ENCODE results near the gene JAKMIP3.

Gene JAKMIP3

GRCh38 chr10:132110111-132110521 is 44.4 kb downstream of the JAKMIP3 start:
- no peaks in the 10 kb centered on the region for H3K9me3 ChIP-seq (ENCODE audit: insufficient read depth, low read depth, low read length)
- H3K27me3 ChIP-seq (ENCODE audit: insufficient read depth, low read length), result no peaks in the 10 kb centered on the region
- H3K36me3 ChIP-seq (ENCODE audit: insufficient read depth, low read depth, low read length), result no peaks in the 10 kb centered on the region
- no peak overlapping the region for H3K4me3 ChIP-seq (ENCODE audit: low read length)
- no peaks in the 10 kb centered on the region for H3K4me1 ChIP-seq (ENCODE audit: insufficient read depth, low read length)
- H3K27ac ChIP-seq (ENCODE audit: low read length), result no peak overlapping the region
- no peak overlapping the region for H3K9ac ChIP-seq (ENCODE audit: low read depth, low read length)

GRCh38 chr10:132110713-132111112 is 45.0 kb downstream of the JAKMIP3 start:
- no peak overlapping the region for H3K4me3 ChIP-seq (ENCODE audit: low read length)
- H3K4me1 ChIP-seq (ENCODE audit: insufficient read depth, low read length), result no peaks in the 10 kb centered on the region
- no peak overlapping the region for H3K9ac ChIP-seq (ENCODE audit: low read depth, low read length)
- H3K27me3 ChIP-seq (ENCODE audit: insufficient read depth, low read length), result no peaks in the 10 kb centered on the region
- no peaks in the 10 kb centered on the region for H3K36me3 ChIP-seq (ENCODE audit: insufficient read depth, low read depth, low read length)
- no peak overlapping the region for H3K27ac ChIP-seq (ENCODE audit: low read length)
- no peaks in the 10 kb centered on the region for H3K9me3 ChIP-seq (ENCODE audit: insufficient read depth, low read depth, low read length)

- Histone ChIP-seq H3K27me3 (ENCODE audit: insufficient read depth, low read length) (no peaks in the 10 kb centered on the region), H3K4me3 (ENCODE audit: low read length) (no peak overlapping the region), H3K9ac (ENCODE audit: low read depth, low read length) (no peak overlapping the region), H3K27ac (ENCODE audit: low read length) (no peak overlapping the region), H3K36me3 (ENCODE audit: insufficient read depth, low read depth, low read length) (no peaks in the 10 kb centered on the region), H3K4me1 (ENCODE audit: insufficient read depth, low read length) (no peaks in the 10 kb centered on the region), H3K9me3 (ENCODE audit: insufficient read depth, low read depth, low read length) (no peaks in the 10 kb centered on the region)
Observed at GRCh38 chr10:132111121-132111731, 45.5 kb downstream of the JAKMIP3 start.

GRCh38 chr10:132111871-132112341 is 46.2 kb downstream of the JAKMIP3 start:
- Histone ChIP-seq H3K27ac (ENCODE audit: low read length) (no peak overlapping the region), H3K9ac (ENCODE audit: low read depth, low read length) (no peak overlapping the region), H3K4me1 (ENCODE audit: insufficient read depth, low read length) (no peaks in the 10 kb centered on the region), H3K4me3 (ENCODE audit: low read length) (no peak overlapping the region), H3K36me3 (ENCODE audit: insufficient read depth, low read depth, low read length) (no peaks in the 10 kb centered on the region), H3K9me3 (ENCODE audit: insufficient read depth, low read depth, low read length) (no peaks in the 10 kb centered on the region), H3K27me3 (ENCODE audit: insufficient read depth, low read length) (no peaks in the 10 kb centered on the region)

- Histone ChIP-seq H3K4me3 (ENCODE audit: low read length) (no peak overlapping the region), H3K27ac (ENCODE audit: low read length) (no peak overlapping the region), H3K4me1 (ENCODE audit: insufficient read depth, low read length) (no peaks in the 10 kb centered on the region), H3K9me3 (ENCODE audit: insufficient read depth, low read depth, low read length) (no peaks in the 10 kb centered on the region), H3K36me3 (ENCODE audit: insufficient read depth, low read depth, low read length) (no peaks in the 10 kb centered on the region), H3K9ac (ENCODE audit: low read depth, low read length) (no peak overlapping the region), H3K27me3 (ENCODE audit: insufficient read depth, low read length) (no peaks in the 10 kb centered on the region)
Observed at GRCh38 chr10:132112611-132113010, 46.9 kb downstream of the JAKMIP3 start.

GRCh38 chr10:132113206-132113605 is 47.5 kb downstream of the JAKMIP3 start:
- Histone ChIP-seq H3K4me3 (ENCODE audit: low read length) (no peak overlapping the region), H3K9ac (ENCODE audit: low read depth, low read length) (no peak overlapping the region), H3K9me3 (ENCODE audit: insufficient read depth, low read depth, low read length) (no peaks in the 10 kb centered on the region), H3K36me3 (ENCODE audit: insufficient read depth, low read depth, low read length) (no peaks in the 10 kb centered on the region), H3K4me1 (ENCODE audit: insufficient read depth, low read length) (no peaks in the 10 kb centered on the region), H3K27ac (ENCODE audit: low read length) (no peak overlapping the region), H3K27me3 (ENCODE audit: insufficient read depth, low read length) (no peaks in the 10 kb centered on the region)

- H3K9ac ChIP-seq (ENCODE audit: low read depth, low read length), result no peak overlapping the region
- no peaks in the 10 kb centered on the region for H3K9me3 ChIP-seq (ENCODE audit: insufficient read depth, low read depth, low read length)
- H3K4me1 ChIP-seq (ENCODE audit: insufficient read depth, low read length), result no peaks in the 10 kb centered on the region
- no peak overlapping the region for H3K4me3 ChIP-seq (ENCODE audit: low read length)
- H3K27ac ChIP-seq (ENCODE audit: low read length), result no peak overlapping the region
- no peaks in the 10 kb centered on the region for H3K27me3 ChIP-seq (ENCODE audit: insufficient read depth, low read length)
- H3K36me3 ChIP-seq (ENCODE audit: insufficient read depth, low read depth, low read length), result no peaks in the 10 kb centered on the region
Observed at GRCh38 chr10:132113766-132114365, 48.1 kb downstream of the JAKMIP3 start.

GRCh38 chr10:132114953-132115520 is 49.3 kb downstream of the JAKMIP3 start:
- Histone ChIP-seq H3K36me3 (ENCODE audit: insufficient read depth, low read depth, low read length) (no peaks in the 10 kb centered on the region), H3K27ac (ENCODE audit: low read length) (no peak overlapping the region), H3K27me3 (ENCODE audit: insufficient read depth, low read length) (no peaks in the 10 kb centered on the region), H3K4me1 (ENCODE audit: insufficient read depth, low read length) (no peaks in the 10 kb centered on the region; the same call in 1 of the 2 replicates), H3K4me3 (ENCODE audit: low read length) (no peak overlapping the region), H3K9me3 (ENCODE audit: insufficient read depth, low read depth, low read length) (no peaks in the 10 kb centered on the region), H3K9ac (ENCODE audit: low read depth, low read length) (no peak overlapping the region)

All from iPS-20b (cell line).